HEK293 (cell line): Measurements from ENCODE around the gene ARFIP2.

ENCODE experiments used
- HOXC10 ChIP-seq: sonication (generic); formaldehyde crosslinking; IDR thresholded peaks from 2 replicates; pipeline ENCODE4 v1.8.1; 2023; ENCODE audit warnings: mild to moderate bottlenecking, missing genetic modification reagents
- KLF16 ChIP-seq: fragments of 450-650 bp; formaldehyde crosslinking; IDR thresholded peaks from 2 replicates; pipeline ENCODE4 v1.5.1; 2017; ENCODE audit warnings: missing biosample characterization, missing genetic modification characterization
- RBAK ChIP-seq: fragments of 450-650 bp; formaldehyde crosslinking; IDR thresholded peaks from 2 replicates; pipeline ENCODE4 v1.5.1; 2016; ENCODE audit warnings: missing biosample characterization, missing genetic modification characterization
- REST ChIP-seq: fragments of 450-650 bp; formaldehyde crosslinking; IDR thresholded peaks from 2 replicates; pipeline ENCODE4 v1.5.1; 2016; ENCODE audit warnings: missing biosample characterization, missing genetic modification characterization
- TCF7L2 ChIP-seq: IDR thresholded peaks from 2 replicates; pipeline ENCODE4 v1.6.1; 2011; ENCODE audit warnings: low read depth, mild to moderate bottlenecking, inconsistent platforms, low read length, moderate library complexity, borderline replicate concordance
- ZFP37 ChIP-seq: fragments of 450-650 bp; formaldehyde crosslinking; IDR thresholded peaks from 2 replicates; pipeline ENCODE4 v1.5.1; 2016; ENCODE audit warnings: missing biosample characterization, missing genetic modification characterization
- ZNF629 ChIP-seq: fragments of 450-650 bp; formaldehyde crosslinking; IDR thresholded peaks from 2 replicates; pipeline ENCODE4 v1.5.1; 2017; ENCODE audit warnings: missing biosample characterization, missing genetic modification characterization
- TF ChIP-seq, protein P1 (sequence below): fragments of 450-650 bp; formaldehyde crosslinking; IDR thresholded peaks from 2 replicates; pipeline ENCODE4 v1.5.1; 2016; ENCODE audit warnings: missing biosample characterization, missing genetic modification characterization

DNA sequence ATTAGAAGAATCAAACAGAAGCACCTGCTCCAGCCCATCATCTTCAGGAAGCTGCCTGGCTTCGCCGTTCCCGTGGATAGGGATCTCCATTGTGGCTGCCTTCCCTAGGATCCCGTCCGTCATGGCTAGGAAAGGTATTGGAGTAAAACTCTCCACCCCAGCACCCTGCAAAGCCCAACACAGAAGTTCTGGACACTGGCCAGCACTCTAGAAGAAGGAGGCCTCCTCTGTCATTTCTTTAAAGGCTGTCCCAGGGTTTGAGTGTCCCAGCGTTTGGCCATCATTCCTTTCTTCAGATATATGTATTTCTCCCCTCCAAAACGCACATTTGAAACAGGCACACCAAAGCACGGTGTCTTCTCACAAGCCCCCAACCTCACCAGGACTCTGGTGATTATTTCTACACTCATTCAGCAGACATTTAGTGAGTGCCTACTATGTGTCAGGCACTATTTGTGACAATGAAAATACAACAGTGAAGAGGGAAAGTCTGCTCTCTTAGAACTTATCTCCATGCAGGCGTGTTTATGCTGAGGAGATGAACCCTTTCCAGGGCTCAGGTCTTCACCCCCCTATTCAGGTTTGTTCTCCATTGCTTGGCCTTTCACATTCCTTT lies 724 bp downstream of the ARFIP2 start:
- TF ChIP-seq, protein P1, sequence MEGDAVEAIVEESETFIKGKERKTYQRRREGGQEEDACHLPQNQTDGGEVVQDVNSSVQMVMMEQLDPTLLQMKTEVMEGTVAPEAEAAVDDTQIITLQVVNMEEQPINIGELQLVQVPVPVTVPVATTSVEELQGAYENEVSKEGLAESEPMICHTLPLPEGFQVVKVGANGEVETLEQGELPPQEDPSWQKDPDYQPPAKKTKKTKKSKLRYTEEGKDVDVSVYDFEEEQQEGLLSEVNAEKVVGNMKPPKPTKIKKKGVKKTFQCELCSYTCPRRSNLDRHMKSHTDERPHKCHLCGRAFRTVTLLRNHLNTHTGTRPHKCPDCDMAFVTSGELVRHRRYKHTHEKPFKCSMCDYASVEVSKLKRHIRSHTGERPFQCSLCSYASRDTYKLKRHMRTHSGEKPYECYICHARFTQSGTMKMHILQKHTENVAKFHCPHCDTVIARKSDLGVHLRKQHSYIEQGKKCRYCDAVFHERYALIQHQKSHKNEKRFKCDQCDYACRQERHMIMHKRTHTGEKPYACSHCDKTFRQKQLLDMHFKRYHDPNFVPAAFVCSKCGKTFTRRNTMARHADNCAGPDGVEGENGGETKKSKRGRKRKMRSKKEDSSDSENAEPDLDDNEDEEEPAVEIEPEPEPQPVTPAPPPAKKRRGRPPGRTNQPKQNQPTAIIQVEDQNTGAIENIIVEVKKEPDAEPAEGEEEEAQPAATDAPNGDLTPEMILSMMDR (tag by site-specific recombination) = no peak
- TF ChIP-seq KLF16 (tag by site-specific recombination) = no peak
- no peak for TF ChIP-seq ZFP37
- TF ChIP-seq ZNF629 (tag by site-specific recombination) = no peak
- no peak for TF ChIP-seq RBAK (tag by site-specific recombination)
- no peak for TF ChIP-seq HOXC10
- no peak for TF ChIP-seq TCF7L2
- no peak for TF ChIP-seq REST
